ENCODE data around the gene CAMSAP3.

DNA sequence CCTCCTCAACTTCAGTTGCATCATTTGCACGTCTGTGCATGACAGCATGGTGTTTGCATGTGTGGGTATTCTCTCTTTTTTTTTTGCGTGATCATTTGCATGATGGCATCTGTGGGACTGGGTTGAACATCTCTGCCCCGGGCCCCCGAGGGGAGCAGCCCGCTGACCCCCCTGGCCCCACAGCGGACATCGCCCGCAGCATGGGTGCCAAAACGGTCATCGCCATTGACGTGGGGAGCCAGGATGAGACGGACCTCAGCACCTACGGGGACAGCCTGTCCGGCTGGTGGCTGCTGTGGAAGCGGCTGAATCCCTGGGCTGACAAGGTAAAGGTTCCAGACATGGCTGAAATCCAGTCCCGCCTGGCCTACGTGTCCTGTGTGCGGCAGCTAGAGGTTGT is 37.0 kb upstream of the CAMSAP3 start:
- TF ChIP-seq, protein P1, sequence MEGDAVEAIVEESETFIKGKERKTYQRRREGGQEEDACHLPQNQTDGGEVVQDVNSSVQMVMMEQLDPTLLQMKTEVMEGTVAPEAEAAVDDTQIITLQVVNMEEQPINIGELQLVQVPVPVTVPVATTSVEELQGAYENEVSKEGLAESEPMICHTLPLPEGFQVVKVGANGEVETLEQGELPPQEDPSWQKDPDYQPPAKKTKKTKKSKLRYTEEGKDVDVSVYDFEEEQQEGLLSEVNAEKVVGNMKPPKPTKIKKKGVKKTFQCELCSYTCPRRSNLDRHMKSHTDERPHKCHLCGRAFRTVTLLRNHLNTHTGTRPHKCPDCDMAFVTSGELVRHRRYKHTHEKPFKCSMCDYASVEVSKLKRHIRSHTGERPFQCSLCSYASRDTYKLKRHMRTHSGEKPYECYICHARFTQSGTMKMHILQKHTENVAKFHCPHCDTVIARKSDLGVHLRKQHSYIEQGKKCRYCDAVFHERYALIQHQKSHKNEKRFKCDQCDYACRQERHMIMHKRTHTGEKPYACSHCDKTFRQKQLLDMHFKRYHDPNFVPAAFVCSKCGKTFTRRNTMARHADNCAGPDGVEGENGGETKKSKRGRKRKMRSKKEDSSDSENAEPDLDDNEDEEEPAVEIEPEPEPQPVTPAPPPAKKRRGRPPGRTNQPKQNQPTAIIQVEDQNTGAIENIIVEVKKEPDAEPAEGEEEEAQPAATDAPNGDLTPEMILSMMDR (IDR thresholded peaks at IDR 0.05): no peak
- TF ChIP-seq POLR2AphosphoS5 (IDR thresholded peaks at IDR 0.05) (no peak), POLR2A (IDR thresholded peaks at IDR 0.05; ENCODE audit: low read depth) (no peak)

All from esophagus muscularis mucosa (tissue), 3 donors.